HG03460 (cell line): ENCODE results near the gene ISYNA1.

Experiments used
- ATAC-seq: cut with Tn5 transposase; IDR thresholded peaks from one replicate; pipeline ENCODE4 v1.9.1; 2021; ENCODE audit not compliant: unreplicated experiment

The ISYNA1 gene

GRCh38 chr19:18445262-18445948, 7.5 kb upstream of the ISYNA1 start:
- ATAC-seq: no peak

GRCh38 chr19:18444513-18444912, 6.6 kb upstream of the ISYNA1 start:
- no peak for ATAC-seq

GRCh38 chr19:18443831-18444230, 5.9 kb upstream of the ISYNA1 start:
- no peak for ATAC-seq

GRCh38 chr19:18443406-18443805, 5.5 kb upstream of the ISYNA1 start:
- no peak for ATAC-seq

GRCh38 chr19:18442941-18443340, 5.0 kb upstream of the ISYNA1 start:
- ATAC-seq: no peak

GRCh38 chr19:18441804-18442788, 4.2 kb upstream of the ISYNA1 start:
- no peak for ATAC-seq

GRCh38 chr19:18440936-18441803, 3.2 kb upstream of the ISYNA1 start:
- no peak for ATAC-seq

- no peak for ATAC-seq
Measured at GRCh38 chr19:18440415-18440877, 2.5 kb upstream of the ISYNA1 start.

GRCh38 chr19:18439910-18440237, 1.9 kb upstream of the ISYNA1 start:
- ATAC-seq: no peak

- ATAC-seq: no peak
Measured at GRCh38 chr19:18439025-18439909, 1.3 kb upstream of the ISYNA1 start.

- ATAC-seq: no peak
Measured at GRCh38 chr19:18438331-18439024, 545 bp upstream of the ISYNA1 start.

- peak; percentile 50 for ATAC-seq
Measured at GRCh38 chr19:18436671-18437490, 1.1 kb downstream of the ISYNA1 start.

- ATAC-seq: no peak
Measured at GRCh38 chr19:18435842-18436670, 1.9 kb downstream of the ISYNA1 start.

- ATAC-seq: no peak
Measured at GRCh38 chr19:18435178-18435841, 2.6 kb downstream of the ISYNA1 start.

- no peak for ATAC-seq
Measured at GRCh38 chr19:18434411-18435175, 3.3 kb downstream of the ISYNA1 start.

GRCh38 chr19:18433735-18434398, 4.1 kb downstream of the ISYNA1 start:
- ATAC-seq: no peak
